HCT116 (cell line): ENCODE results near the gene TNFRSF18. TPM values are rescaled to one million over a fixed set of nuclear protein-coding genes. Genes with fewer than 3 reads are reported as not detected.

Experiments used
- ATAC-seq: fragments of 200-7000 bp; cut with Tn5 transposase; 2 replicates; pipeline ENCODE4 v1.9.1; 2020; ENCODE audit warnings: mild to moderate bottlenecking, moderate library complexity
- BruUV-seq: library from RNA; stranded (reverse); fragments of 400-500 nt; replicated peaks from 2 replicates; lab custom pipeline; 2021; lab: Mats Ljungman, UMichigan
- CTCF ChIA-PET: fragments of 300-600 bp; sonication (Branson Sonifier 250); formaldehyde crosslinking; loops from one replicate; lab custom pipeline; 2021; ENCODE audit warnings: antibody characterized with exemption; lab: Charles Lee
- POLR2A ChIA-PET: fragments of 300-600, 350-600 bp; sonication (Branson Sonifier 250); formaldehyde crosslinking; loops from one replicate; lab custom pipeline; 2021; ENCODE audit warnings: antibody characterized with exemption; lab: Charles Lee
- RAD21 ChIA-PET, 2 experiments: fragments of 300-600 bp; sonication (Branson Sonifier 250); formaldehyde crosslinking; loops; one replicate each; lab custom pipeline; 2023; ENCODE audit warnings: low total read pairs in 2 of 2; ENCODE audit not compliant: uncharacterized antibody in 2 of 2, unreplicated experiment in 2 of 2, low non-redundant PET in 1 of 2; lab: Charles Lee
- DNase-seq: peaks from one replicate; pipeline ENCODE4 v3.0.0-alpha.2; 2010; ENCODE audit warnings: low read depth, low spot score
- H2AFZ ChIP-seq: fragments of 200-600 bp; shearing (Covaris generic), sonication (generic); 2 replicates; pipeline ENCODE4 v1.6.1; 2017; ENCODE audit warnings: low read depth, mixed run types, mixed read lengths, antibody characterized with exemption, low read length; ENCODE audit not compliant: poor library complexity, severe bottlenecking
- H3K27ac ChIP-seq: 2 replicates; pipeline ENCODE4 v1.5.1; 2012; ENCODE audit warnings: low read depth, low read length
- H3K27me3 ChIP-seq: fragments of 200-600 bp; sonication (generic); 2 replicates; pipeline ENCODE4 v1.6.1; 2016; ENCODE audit warnings: mixed run types, low read length, mixed read lengths; ENCODE audit not compliant: insufficient read depth
- H3K36me3 ChIP-seq, 2 experiments: fragments of 200-500 bp in 1 of 2; fragments of 200-600 bp in 1 of 2; sonication (Bioruptor generic) in 1 of 2; sonication (generic) in 1 of 2; 2 replicates each; pipeline versions ENCODE4 v1.5.1 to v1.6.1; 2014 to 2016; ENCODE audit warnings: low read length in 2 of 2, inconsistent platforms in 1 of 2, mixed read lengths in 1 of 2, mixed run types in 1 of 2; ENCODE audit not compliant: insufficient read depth in 2 of 2, control insufficient read depth in 1 of 2
- H3K4me1 ChIP-seq, 2 experiments: fragments of 200-600 bp in 1 of 2; sonication (generic) in 1 of 2; 2 replicates each; pipeline versions ENCODE4 v1.5.1 to v1.6.1; 2012 to 2017; ENCODE audit warnings: low read length in 2 of 2, inconsistent platforms in 1 of 2, mild to moderate bottlenecking in 1 of 2, mixed read lengths in 1 of 2, mixed run types in 1 of 2, moderate library complexity in 1 of 2; ENCODE audit not compliant: insufficient read depth in 2 of 2, control insufficient read depth in 1 of 2
- H3K4me2 ChIP-seq: fragments of 200-600 bp; sonication (generic); 2 replicates; pipeline ENCODE4 v1.6.1; 2017; ENCODE audit warnings: mixed run types, low read length, mixed read lengths
- H3K4me3 ChIP-seq, 2 experiments: fragments of 200-600 bp in 1 of 2; sonication (generic) in 1 of 2; replicated peaks in 1 of 2; 2 replicates each; pipeline ENCODE4 v1.5.1; 2011 to 2016; ENCODE audit warnings: low read length in 2 of 2, control low read depth in 1 of 2, low read depth in 1 of 2, mild to moderate bottlenecking in 1 of 2, mixed read lengths in 1 of 2, mixed run types in 1 of 2
- H3K79me2 ChIP-seq: fragments of 200-600 bp; sonication (generic); 2 replicates; pipeline ENCODE4 v1.6.1; 2017; ENCODE audit warnings: mild to moderate bottlenecking, mixed run types, low read length, moderate library complexity, mixed read lengths; ENCODE audit not compliant: insufficient read depth
- H3K9ac ChIP-seq: fragments of 200-600 bp; sonication (generic); 2 replicates; pipeline ENCODE4 v1.6.1; 2016; ENCODE audit warnings: low read length, mixed read lengths
- H3K9me2 ChIP-seq: fragments of 200-600 bp; sonication (generic), shearing (Covaris generic); 2 replicates; pipeline ENCODE4 v1.6.1; 2017; ENCODE audit warnings: mixed run types, mild to moderate bottlenecking, moderate library complexity; ENCODE audit not compliant: insufficient read depth
- H3K9me3 ChIP-seq, 2 experiments: fragments of 200-500 bp in 1 of 2; fragments of 200-600 bp in 1 of 2; sonication (Bioruptor generic) in 1 of 2; sonication (generic) in 1 of 2; 2 replicates each; pipeline ENCODE4 v1.6.1; 2014 to 2017; ENCODE audit warnings: low read length in 2 of 2, mixed read lengths in 2 of 2, inconsistent platforms in 1 of 2, low read depth in 1 of 2, mild to moderate bottlenecking in 1 of 2, mixed run types in 1 of 2, moderate library complexity in 1 of 2; ENCODE audit not compliant: control insufficient read depth in 1 of 2, insufficient read depth in 1 of 2
- H4K20me1 ChIP-seq: fragments of 200-600 bp; sonication (generic), shearing (Covaris generic); 2 replicates; pipeline ENCODE4 v1.6.1; 2017; ENCODE audit warnings: mixed run types, mild to moderate bottlenecking, moderate library complexity; ENCODE audit not compliant: insufficient read depth
- FOSL1 ChIP-seq: IDR thresholded peaks from 2 replicates; pipeline ENCODE4 v1.6.1; 2012; ENCODE audit warnings: low read depth
- intact Hi-C: fragments of 100-400 bp; cut with micrococcal nuclease; formaldehyde crosslinking; loops from 2 replicates; pipeline ENCODE4 v1.10.0; 2022
- microRNA counts: library from miRNA; unstranded; fragments of <30 nt; microRNA quantifications from one replicate; lab custom pipeline; 2015
- microRNA-seq: library from miRNA; unstranded; fragments of <30 nt; microRNA quantifications from one replicate; pipeline ENCODE4, GENCODE V29; 2016; ENCODE audit warnings: borderline number of aligned reads
- total RNA-seq: library from RNA; stranded (reverse); gene quantifications from one replicate; pipeline ENCODE4 v1.2.1, GENCODE V29; 2021; ENCODE audit not compliant: unreplicated experiment

The TNFRSF18 gene
- total RNA-seq, 1 experiment from 2014 or later = 56.2 TPM

DNA sequence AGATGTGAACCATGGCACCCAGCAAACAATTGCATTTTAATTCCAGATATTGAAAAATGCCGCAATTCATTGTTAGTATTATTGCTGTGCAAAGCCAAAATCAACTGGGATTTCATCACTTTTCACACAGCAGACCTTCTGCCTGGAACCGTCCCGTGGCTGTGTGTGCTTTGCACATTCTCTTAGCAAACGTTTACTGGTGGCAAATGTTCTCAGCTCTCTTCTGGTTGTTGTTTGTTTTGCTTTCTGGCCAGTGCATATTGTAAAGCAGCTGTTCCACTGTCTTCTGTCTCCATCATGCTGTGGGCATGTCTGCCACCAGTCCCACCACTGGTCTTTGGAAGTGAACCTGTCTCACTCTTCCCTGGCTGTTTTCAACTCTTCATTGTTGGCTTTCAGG, 52.5 kb downstream of the TNFRSF18 start:
- ChIA-PET POLR2A (no interaction called here), RAD21 (no interaction called here), CTCF (no interaction called here)
- Histone ChIP-seq H3K36me3 (no peaks in the 10 kb centered on the region), H3K4me3 (no peak overlapping the region), H2AFZ (no peak overlapping the region), H3K9me2 (no peaks in the 10 kb centered on the region), H3K27ac (0 out of 2 replicates have a peak overlapping the region, but pooled peaks have one; percentile 33), H4K20me1 (no peaks in the 10 kb centered on the region), H3K4me2 (no peak overlapping the region), H3K27me3 (no peaks in the 10 kb centered on the region), H3K4me1 (peaks cover 15 to 35% of the 10 kb centered on the region in 2 experiments), H3K79me2 (no peaks in the 10 kb centered on the region), H3K9ac (no peak overlapping the region), H3K9me3 (peaks cover 8 to 17% of the 10 kb centered on the region in 2 experiments; a peak in 2 of 4 replicates)
- intact Hi-C loops = no loop called here
- DNase-seq (no peak), ATAC-seq (no peak)
- no TSS peak for BruUV-seq
- no peak for TF ChIP-seq FOSL1

MicroRNAs within 50 kb of the gene (microRNA counts, 767-probe panel; counts per million panel counts)
- microRNA hsa-miR-200a-3p (lab: Ali Mortazavi, UCI) (not detected), microRNA hsa-miR-200b-3p (lab: Ali Mortazavi, UCI) (23,798 counts per million, percentile 65 among the panel's probes with 10 or more counts), microRNA hsa-miR-429 (lab: Ali Mortazavi, UCI) (not detected)

Small RNA genes lying within 50 kb of the gene (microRNA-seq; reads per million reads assigned to microRNA genes)
- 1,773 reads per million, percentile 86 among the genes with 10 or more reads in this experiment for gene MIR200A
- 4,817 reads per million, percentile 92 among the genes with 10 or more reads in this experiment for gene MIR200B
- 4,460 reads per million, percentile 91 among the genes with 10 or more reads in this experiment for gene MIR429

Other genes with a start within 250 kb of the TNFRSF18 start
- 260 TPM for gene NOC2L, start 247.3 kb downstream of the TNFRSF18 start, total RNA-seq
- 100.0 TPM for gene KLHL17, start 246.0 kb downstream of the TNFRSF18 start, total RNA-seq
- 11.6 TPM for gene PLEKHN1, start 240.1 kb downstream of the TNFRSF18 start, total RNA-seq
- gene PERM1, start 224.5 kb downstream of the TNFRSF18 start, total RNA-seq = 0.39 TPM
- gene HES4, start 206.5 kb downstream of the TNFRSF18 start, total RNA-seq = 145 TPM
- gene ISG15, start 193.1 kb downstream of the TNFRSF18 start, total RNA-seq = 140 TPM
- gene AGRN, start 186.5 kb downstream of the TNFRSF18 start, total RNA-seq = 134 TPM
- gene RNF223, start 132.3 kb downstream of the TNFRSF18 start, total RNA-seq = 6.3 TPM
- gene C1orf159, start 90.5 kb downstream of the TNFRSF18 start, total RNA-seq = 22.7 TPM
- gene TTLL10, start 32.7 kb downstream of the TNFRSF18 start, total RNA-seq = 0.10 TPM
- 0.37 TPM for gene TNFRSF4, start 7.6 kb upstream of the TNFRSF18 start, total RNA-seq
- gene SDF4, start 25.4 kb upstream of the TNFRSF18 start, total RNA-seq = 133 TPM
- 16.3 TPM for gene B3GALT6, start 25.6 kb upstream of the TNFRSF18 start, total RNA-seq
- 6.9 TPM for gene C1QTNF12, start 40.1 kb upstream of the TNFRSF18 start, total RNA-seq
- gene UBE2J2, start 67.3 kb upstream of the TNFRSF18 start, total RNA-seq = 67.7 TPM
- gene SCNN1D, start 73.8 kb upstream of the TNFRSF18 start, total RNA-seq = 3.7 TPM
- gene ACAP3, start 101.3 kb upstream of the TNFRSF18 start, total RNA-seq = 38.8 TPM
- 47.2 TPM for gene PUSL1, start 102.0 kb upstream of the TNFRSF18 start, total RNA-seq
- gene INTS11, start 118.1 kb upstream of the TNFRSF18 start, total RNA-seq = 161 TPM
- 16.3 TPM for gene CPTP, start 118.2 kb upstream of the TNFRSF18 start, total RNA-seq
- 0.07 TPM for gene TAS1R3, start 124.7 kb upstream of the TNFRSF18 start, total RNA-seq
- 160 TPM for gene DVL1, start 142.8 kb upstream of the TNFRSF18 start, total RNA-seq
- gene MXRA8, start 152.0 kb upstream of the TNFRSF18 start, total RNA-seq = 0.74 TPM
- 200 TPM for gene AURKAIP1, start 168.6 kb upstream of the TNFRSF18 start, total RNA-seq
- 173 TPM for gene CCNL2, start 192.7 kb upstream of the TNFRSF18 start, total RNA-seq
- gene MRPL20, start 200.7 kb upstream of the TNFRSF18 start, total RNA-seq = 131 TPM
- gene ANKRD65, start 214.7 kb upstream of the TNFRSF18 start, total RNA-seq = not detected
- gene VWA1, start 229.1 kb upstream of the TNFRSF18 start, total RNA-seq = 50.6 TPM
- 0.61 TPM for gene ATAD3C, start 243.1 kb upstream of the TNFRSF18 start, total RNA-seq